Measurements from ENCODE around the gene THPO.
"Not testable (repeated sequence)": the region's sequence is repeated elsewhere in the genome, so short reads cannot be mapped to it uniquely, and the experiment has no call there.

Gene THPO

GRCh38 chr3:184339451-184340135, 38.4 kb downstream of the THPO start:
- not testable (repeated sequence) for H3K36me3 ChIP-seq (ENCODE audit: control insufficient read depth, insufficient read depth, low read length); H3K27me3 ChIP-seq (ENCODE audit: control insufficient read depth, insufficient read depth, low read length, poor library complexity, severe bottlenecking); H3K9me3 ChIP-seq (ENCODE audit: control insufficient read depth, low read length); H3K27ac ChIP-seq (ENCODE audit: insufficient read depth, low read depth, low read length, poor library complexity, severe bottlenecking); H3K4me3 ChIP-seq (ENCODE audit: insufficient read depth, low read depth, low read length)
- peaks cover 33% of the 10 kb centered on the region for H3K4me1 ChIP-seq (ENCODE audit: control insufficient read depth, insufficient read depth, low read length)
- WGBS, 2 experiments, result 93 to 94% methylated on average over 19 of the region's 19 CpGs

- H3K27me3 ChIP-seq (ENCODE audit: control insufficient read depth, insufficient read depth, low read length, poor library complexity, severe bottlenecking), result no peaks in the 10 kb centered on the region
- no peaks in the 10 kb centered on the region for H3K9me3 ChIP-seq (ENCODE audit: control insufficient read depth, low read length)
- H3K36me3 ChIP-seq (ENCODE audit: control insufficient read depth, insufficient read depth, low read length), result peaks cover 11% of the 10 kb centered on the region
- 68 to 69% methylated on average over 8 of the region's 8 CpGs for WGBS, 2 experiments
- H3K4me1 ChIP-seq (ENCODE audit: control insufficient read depth, insufficient read depth, low read length), result peaks cover 33% of the 10 kb centered on the region
- H3K4me3 ChIP-seq (ENCODE audit: insufficient read depth, low read depth, low read length), result peak overlapping the region; percentile 11
- peak overlapping the region; percentile 64 for H3K27ac ChIP-seq (ENCODE audit: insufficient read depth, low read depth, low read length, poor library complexity, severe bottlenecking)
Observed at GRCh38 chr3:184339001-184339400, 39.0 kb downstream of the THPO start.

- H3K27ac ChIP-seq (ENCODE audit: insufficient read depth, low read depth, low read length, poor library complexity, severe bottlenecking), result peak overlapping the region; percentile 64
- no peaks in the 10 kb centered on the region for H3K9me3 ChIP-seq (ENCODE audit: control insufficient read depth, low read length)
- peak overlapping the region; percentile 11 for H3K4me3 ChIP-seq (ENCODE audit: insufficient read depth, low read depth, low read length)
- no peaks in the 10 kb centered on the region for H3K27me3 ChIP-seq (ENCODE audit: control insufficient read depth, insufficient read depth, low read length, poor library complexity, severe bottlenecking)
- H3K36me3 ChIP-seq (ENCODE audit: control insufficient read depth, insufficient read depth, low read length), result peaks cover 14% of the 10 kb centered on the region
- peaks cover 31% of the 10 kb centered on the region for H3K4me1 ChIP-seq (ENCODE audit: control insufficient read depth, insufficient read depth, low read length)
- WGBS, 2 experiments, result 28 to 37% methylated on average over 37 of the region's 37 CpGs
Observed at GRCh38 chr3:184338511-184338945, 39.5 kb downstream of the THPO start.

- no peak overlapping the region for H3K4me3 ChIP-seq (ENCODE audit: insufficient read depth, low read depth, low read length)
- WGBS, 2 experiments, result 80 to 84% methylated on average over 7 of the region's 7 CpGs
- no peaks in the 10 kb centered on the region for H3K9me3 ChIP-seq (ENCODE audit: control insufficient read depth, low read length)
- H3K36me3 ChIP-seq (ENCODE audit: control insufficient read depth, insufficient read depth, low read length), result peaks cover 16% of the 10 kb centered on the region
- H3K27ac ChIP-seq (ENCODE audit: insufficient read depth, low read depth, low read length, poor library complexity, severe bottlenecking), result peak overlapping the region; percentile 64
- peaks cover 27% of the 10 kb centered on the region for H3K4me1 ChIP-seq (ENCODE audit: control insufficient read depth, insufficient read depth, low read length)
- H3K27me3 ChIP-seq (ENCODE audit: control insufficient read depth, insufficient read depth, low read length, poor library complexity, severe bottlenecking), result no peaks in the 10 kb centered on the region
Observed at GRCh38 chr3:184337981-184338380, 40.0 kb downstream of the THPO start.

- H3K27me3 ChIP-seq (ENCODE audit: control insufficient read depth, insufficient read depth, low read length, poor library complexity, severe bottlenecking), result no peaks in the 10 kb centered on the region
- peaks cover 20% of the 10 kb centered on the region for H3K36me3 ChIP-seq (ENCODE audit: control insufficient read depth, insufficient read depth, low read length)
- no peaks in the 10 kb centered on the region for H3K9me3 ChIP-seq (ENCODE audit: control insufficient read depth, low read length)
- peaks cover 27% of the 10 kb centered on the region for H3K4me1 ChIP-seq (ENCODE audit: control insufficient read depth, insufficient read depth, low read length)
- H3K4me3 ChIP-seq (ENCODE audit: insufficient read depth, low read depth, low read length), result peak within 1 kb of the TSS; percentile 68
- 90 to 94% methylated on average over 6 of the region's 6 CpGs for WGBS, 2 experiments
- H3K27ac ChIP-seq (ENCODE audit: insufficient read depth, low read depth, low read length, poor library complexity, severe bottlenecking), result peak within 1 kb of the TSS; percentile 95
Observed at GRCh38 chr3:184337399-184337714, 40.6 kb downstream of the THPO start, which contains the start of gene FAM131A. Gene FAM131A, plus strand, starts transcription at chr3:184337600. Its CDS starts 31 bp downstream, at chr3:184337631.

GRCh38 chr3:184336547-184337398, 41.2 kb downstream of the THPO start:
- no peaks in the 10 kb centered on the region for H3K9me3 ChIP-seq (ENCODE audit: control insufficient read depth, low read length)
- H3K4me1 ChIP-seq (ENCODE audit: control insufficient read depth, insufficient read depth, low read length), result peaks cover 27% of the 10 kb centered on the region
- peaks cover 24% of the 10 kb centered on the region for H3K36me3 ChIP-seq (ENCODE audit: control insufficient read depth, insufficient read depth, low read length)
- peak overlapping the region; percentile 68 for H3K4me3 ChIP-seq (ENCODE audit: insufficient read depth, low read depth, low read length)
- peak overlapping the region; percentile 95 for H3K27ac ChIP-seq (ENCODE audit: insufficient read depth, low read depth, low read length, poor library complexity, severe bottlenecking)
- 47 to 49% methylated on average over 17 of the region's 17 CpGs for WGBS, 2 experiments
- no peaks in the 10 kb centered on the region for H3K27me3 ChIP-seq (ENCODE audit: control insufficient read depth, insufficient read depth, low read length, poor library complexity, severe bottlenecking)

GRCh38 chr3:184335661-184336546, 42.1 kb downstream of the THPO start:
- WGBS, 2 experiments, result 0 to 1% methylated on average over 77 of the region's 77 CpGs
- Histone ChIP-seq H3K27me3 (ENCODE audit: control insufficient read depth, insufficient read depth, low read length, poor library complexity, severe bottlenecking) (no peaks in the 10 kb centered on the region), H3K36me3 (ENCODE audit: control insufficient read depth, insufficient read depth, low read length) (peaks cover 31% of the 10 kb centered on the region), H3K9me3 (ENCODE audit: control insufficient read depth, low read length) (no peaks in the 10 kb centered on the region), H3K4me1 (ENCODE audit: control insufficient read depth, insufficient read depth, low read length) (peaks cover 27% of the 10 kb centered on the region), H3K27ac (ENCODE audit: insufficient read depth, low read depth, low read length, poor library complexity, severe bottlenecking) (peak overlapping the region; percentile 95), H3K4me3 (ENCODE audit: insufficient read depth, low read depth, low read length) (peak overlapping the region; percentile 68)

- peak overlapping the region; percentile 95 for H3K27ac ChIP-seq (ENCODE audit: insufficient read depth, low read depth, low read length, poor library complexity, severe bottlenecking)
- H3K9me3 ChIP-seq (ENCODE audit: control insufficient read depth, low read length), result no peaks in the 10 kb centered on the region
- peaks cover 27% of the 10 kb centered on the region for H3K4me1 ChIP-seq (ENCODE audit: control insufficient read depth, insufficient read depth, low read length)
- H3K4me3 ChIP-seq (ENCODE audit: insufficient read depth, low read depth, low read length), result peak overlapping the region; percentile 68
- H3K36me3 ChIP-seq (ENCODE audit: control insufficient read depth, insufficient read depth, low read length), result peaks cover 31% of the 10 kb centered on the region
- WGBS, 2 experiments, result 77 to 87% methylated on average over 4 of the region's 4 CpGs
- H3K27me3 ChIP-seq (ENCODE audit: control insufficient read depth, insufficient read depth, low read length, poor library complexity, severe bottlenecking), result no peaks in the 10 kb centered on the region
Observed at GRCh38 chr3:184335291-184335660, 42.7 kb downstream of the THPO start.

- H3K4me3 ChIP-seq (ENCODE audit: insufficient read depth, low read depth, low read length), result no peak overlapping the region
- H3K36me3 ChIP-seq (ENCODE audit: control insufficient read depth, insufficient read depth, low read length), result peaks cover 32% of the 10 kb centered on the region
- no peaks in the 10 kb centered on the region for H3K9me3 ChIP-seq (ENCODE audit: control insufficient read depth, low read length)
- peaks cover 27% of the 10 kb centered on the region for H3K4me1 ChIP-seq (ENCODE audit: control insufficient read depth, insufficient read depth, low read length)
- no peaks in the 10 kb centered on the region for H3K27me3 ChIP-seq (ENCODE audit: control insufficient read depth, insufficient read depth, low read length, poor library complexity, severe bottlenecking)
- H3K27ac ChIP-seq (ENCODE audit: insufficient read depth, low read depth, low read length, poor library complexity, severe bottlenecking), result peak overlapping the region; percentile 23
- WGBS, 2 experiments, result 91 to 93% methylated on average over 14 to 15 of the region's 15 CpGs
Observed at GRCh38 chr3:184334470-184335158, 43.4 kb downstream of the THPO start.
